RWPE1 (cell line): ENCODE data around the gene RAB40C.

Experiments
- CTCF ChIA-PET: fragments of 350-600 bp; sonication (Branson Sonifier 250); formaldehyde crosslinking; extraction: SDS; loops from one replicate; lab custom pipeline; 2021; lab: Yijun Ruan, JAX
- POLR2A ChIA-PET: fragments of 400-600 bp; formaldehyde crosslinking; extraction: SDS; loops from one replicate; lab custom pipeline; 2020; ENCODE audit warnings: antibody characterized with exemption; ENCODE audit not compliant: low non-redundant PET; lab: Yijun Ruan, JAX
- DNase-seq: peaks from one replicate; pipeline ENCODE4 v3.0.0; 2012; ENCODE audit warnings: low spot score
- H3K27ac ChIP-seq: fragments of 450-650 bp; 2 replicates; pipeline ENCODE4 v1.5.1; 2017
- CTCF ChIP-seq: fragments of 450-650 bp; conservative IDR thresholded peaks from 2 replicates; pipeline ENCODE4 v1.5.1; 2017; ENCODE audit warnings: low read depth, mild to moderate bottlenecking

Gene RAB40C

GRCh38 chr16:598823-599739, 9.2 kb downstream of the RAB40C start:
- ChIA-PET POLR2A (no interaction called here), CTCF (no interaction called here)
- DNase-seq = no peak
- TF ChIP-seq CTCF = no peak
- H3K27ac ChIP-seq = peak overlapping the region; percentile 27; the same call in 1 of the 2 replicates

GRCh38 chr16:600781-601180, 10.9 kb downstream of the RAB40C start:
- H3K27ac ChIP-seq = peak overlapping the region; percentile 46
- peak; percentile 26 for TF ChIP-seq CTCF
- ChIA-PET POLR2A (interaction anchor here (0.6 kb wide), 1 partner anchor 75 kb away, joined by 3 read pairs; no protein-coding TSS in a partner anchor), CTCF (interaction anchor here (0.6 to 1.4 kb wide), 3 partner anchors 8 to 53 kb away, joined by 3 to 5 read pairs (median 3); no protein-coding TSS in a partner anchor)
- DNase-seq = no peak

DNA sequence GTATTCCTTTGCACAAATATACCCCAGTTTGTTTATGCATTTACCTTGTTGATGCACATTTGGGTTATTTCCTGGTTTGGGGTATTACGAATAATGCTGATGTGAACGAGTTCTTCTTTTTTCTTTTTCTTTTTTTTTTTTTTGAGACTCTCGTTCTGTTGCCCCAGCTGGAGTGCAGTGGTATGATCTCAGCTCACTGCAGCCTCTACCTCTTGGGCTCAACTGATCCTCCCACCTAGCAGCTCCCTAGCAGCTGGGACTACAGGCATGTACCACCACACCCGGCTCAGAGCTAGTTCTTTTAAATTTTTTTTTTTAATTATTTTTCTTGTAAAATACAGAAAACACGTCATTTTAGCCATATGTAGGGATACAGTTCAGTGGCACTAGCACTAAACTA, 14.1 kb downstream of the RAB40C start:
- TF ChIP-seq CTCF = no peak
- ChIA-PET POLR2A (no interaction called here), CTCF (no interaction called here)
- no peak overlapping the region for H3K27ac ChIP-seq
- DNase-seq = no peak

DNA sequence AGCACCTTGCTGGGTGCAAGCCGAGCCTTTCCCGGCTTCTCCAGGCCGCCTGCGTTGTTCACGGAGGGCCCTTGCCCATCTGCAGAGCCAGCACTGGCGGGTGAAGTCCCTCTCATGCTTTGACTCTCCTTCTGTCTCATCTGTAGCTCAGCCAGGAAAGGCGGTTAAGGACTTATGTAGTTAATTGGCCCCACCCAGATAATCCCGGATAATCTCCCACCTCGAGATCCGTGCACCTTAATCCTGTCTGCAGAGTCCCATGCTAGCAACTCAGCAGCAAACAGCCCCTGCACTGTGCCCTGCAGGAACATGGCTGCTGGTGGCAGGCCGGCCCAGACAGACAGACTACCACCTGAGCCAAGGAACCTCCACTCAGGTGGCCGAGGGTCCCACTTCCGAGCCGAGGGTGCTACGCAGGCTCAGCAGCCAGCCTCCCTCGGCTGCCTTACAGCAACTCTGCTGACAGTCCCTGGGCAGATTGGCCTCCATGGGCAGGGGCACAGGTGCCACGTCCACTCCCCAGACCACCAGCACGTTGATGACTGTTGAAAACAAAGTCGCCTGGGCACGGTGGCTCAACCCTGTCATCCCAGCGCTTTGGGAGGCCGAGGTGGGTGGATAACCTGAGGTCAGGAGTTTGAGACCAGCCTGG, 16.9 kb downstream of the RAB40C start:
- POLR2A ChIA-PET = no interaction called here
- CTCF ChIA-PET = no interaction called here
- TF ChIP-seq CTCF = no peak
- H3K27ac ChIP-seq = no peak overlapping the region
- no peak for DNase-seq

DNA sequence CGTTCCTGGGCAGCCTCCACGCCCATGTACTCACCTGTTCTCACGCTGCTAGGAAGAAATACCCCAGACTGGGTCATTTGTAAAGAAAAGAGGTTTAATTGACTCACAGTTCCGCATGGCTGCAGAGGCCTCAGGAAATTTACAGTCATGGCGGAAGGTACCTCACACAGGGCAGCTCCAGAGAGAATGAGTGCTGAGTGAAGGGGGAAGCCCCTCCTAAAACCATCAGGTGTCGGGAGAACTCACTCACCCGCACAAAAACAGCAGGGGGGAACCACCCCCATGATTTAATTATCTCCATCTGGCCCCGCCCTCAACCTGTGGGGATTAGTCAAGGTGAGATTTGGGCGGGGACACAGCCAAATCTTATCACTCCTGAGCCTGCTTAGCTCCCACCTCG, 18.2 kb downstream of the RAB40C start:
- CTCF ChIA-PET = no interaction called here
- POLR2A ChIA-PET = no interaction called here
- H3K27ac ChIP-seq = 0 out of 2 replicates have a peak overlapping the region, but pooled peaks have one; percentile 4
- no peak for DNase-seq
- no peak for TF ChIP-seq CTCF

DNA sequence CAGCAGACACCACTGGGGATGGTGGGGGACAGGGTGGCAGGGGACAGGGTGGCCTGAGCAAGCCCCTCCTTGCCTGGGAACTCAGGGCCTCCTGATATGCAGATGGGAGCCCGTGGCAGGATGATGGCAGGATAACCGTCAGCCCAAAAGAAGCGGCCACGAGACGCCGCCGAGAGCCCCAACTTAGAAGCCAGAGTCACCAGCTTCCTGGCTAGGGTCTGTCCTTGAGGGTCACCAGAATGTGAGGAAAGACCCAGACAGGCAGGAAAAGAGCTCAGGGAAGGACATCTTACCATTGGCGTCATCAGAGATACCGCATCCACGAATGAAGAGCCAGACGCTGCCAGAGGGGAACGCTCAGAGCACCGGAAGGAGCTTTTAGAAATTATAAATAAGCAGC, 19.4 kb downstream of the RAB40C start:
- ChIA-PET POLR2A (no interaction called here), CTCF (interaction anchor here (0.6 to 1.1 kb wide), 2 partner anchors 9 to 83 kb away, joined by 3 read pairs; no protein-coding TSS in a partner anchor)
- TF ChIP-seq CTCF = no peak
- peak overlapping the region; percentile 81 for H3K27ac ChIP-seq
- no peak for DNase-seq
